Measurements from ENCODE around the gene ARG1.

ARG1 gene

GRCh38 chr6:131628726-131629125, 55.7 kb downstream of the ARG1 start:
- Histone ChIP-seq H3K27me3 (ENCODE audit: low read depth, low read length) (no peaks in the 10 kb centered on the region), H3K4me1 (ENCODE audit: low read length) (peaks cover 8% of the 10 kb centered on the region; the same call in 1 of the 2 replicates), H3K79me2 (ENCODE audit: low read length) (peaks cover 13% of the 10 kb centered on the region), H3K36me3 (replicated peaks; ENCODE audit: low read depth, low read length) (no peaks in the 10 kb centered on the region), H3K9me3 (ENCODE audit: insufficient read depth, low read length) (no peaks in the 10 kb centered on the region), H4K20me1 (ENCODE audit: insufficient read depth, low read length) (no peaks in the 10 kb centered on the region), H3K4me3 (ENCODE audit: low read length) (peak overlapping the region; percentile 99; the same call in 1 of the 2 replicates), H3K27ac (ENCODE audit: low read length) (no peak overlapping the region), H3K4me2 (ENCODE audit: low read length) (peak overlapping the region; percentile 87), H2AFZ (ENCODE audit: low read depth, low read length) (peak overlapping the region; percentile 75), H3K9ac (ENCODE audit: low read length) (no peak overlapping the region)
- TF ChIP-seq CTCF (IDR thresholded peaks at IDR 0.05; ENCODE audit: low read depth, low read length) (no peak), EZH2phosphoT487 (IDR thresholded peaks at IDR 0.05; ENCODE audit: low read depth) (no peak)

GRCh38 chr6:131629651-131630050, 56.6 kb downstream of the ARG1 start:
- H3K9ac ChIP-seq (ENCODE audit: low read length) = no peak overlapping the region
- H3K4me2 ChIP-seq (ENCODE audit: low read length) = no peak overlapping the region
- H3K9me3 ChIP-seq (ENCODE audit: insufficient read depth, low read length) = no peaks in the 10 kb centered on the region
- TF ChIP-seq CTCF (IDR thresholded peaks at IDR 0.05; ENCODE audit: low read depth, low read length) (no peak), EZH2phosphoT487 (IDR thresholded peaks at IDR 0.05; ENCODE audit: low read depth) (no peak)
- no peaks in the 10 kb centered on the region for H3K27me3 ChIP-seq (ENCODE audit: low read depth, low read length)
- H3K36me3 ChIP-seq (replicated peaks; ENCODE audit: low read depth, low read length) = no peaks in the 10 kb centered on the region
- H4K20me1 ChIP-seq (ENCODE audit: insufficient read depth, low read length) = no peaks in the 10 kb centered on the region
- H3K79me2 ChIP-seq (ENCODE audit: low read length) = peaks cover 13% of the 10 kb centered on the region
- H3K4me1 ChIP-seq (ENCODE audit: low read length) = peaks cover 8% of the 10 kb centered on the region; the same call in 1 of the 2 replicates
- H3K27ac ChIP-seq (ENCODE audit: low read length) = no peak overlapping the region
- no peak overlapping the region for H2AFZ ChIP-seq (ENCODE audit: low read depth, low read length)
- no peak overlapping the region for H3K4me3 ChIP-seq (ENCODE audit: low read length)

GRCh38 chr6:131631625-131632289, 58.7 kb downstream of the ARG1 start:
- Histone ChIP-seq H3K79me2 (ENCODE audit: low read length) (peaks cover 11% of the 10 kb centered on the region), H3K4me2 (ENCODE audit: low read length) (no peak overlapping the region), H4K20me1 (ENCODE audit: insufficient read depth, low read length) (no peaks in the 10 kb centered on the region), H3K4me1 (ENCODE audit: low read length) (peaks cover 5% of the 10 kb centered on the region; the same call in 1 of the 2 replicates), H3K36me3 (replicated peaks; ENCODE audit: low read depth, low read length) (no peaks in the 10 kb centered on the region), H3K4me3 (ENCODE audit: low read length) (no peak overlapping the region), H3K9ac (ENCODE audit: low read length) (no peak overlapping the region), H3K27ac (ENCODE audit: low read length) (no peak overlapping the region), H3K27me3 (ENCODE audit: low read depth, low read length) (no peaks in the 10 kb centered on the region), H2AFZ (ENCODE audit: low read depth, low read length) (no peak overlapping the region), H3K9me3 (ENCODE audit: insufficient read depth, low read length) (no peaks in the 10 kb centered on the region)
- no peak for TF ChIP-seq CTCF (IDR thresholded peaks at IDR 0.05; ENCODE audit: low read depth, low read length)
- no peak for TF ChIP-seq EZH2phosphoT487 (IDR thresholded peaks at IDR 0.05; ENCODE audit: low read depth)

All from OCI-LY3 (cell line).